ENCODE results near the gene CD300LG. TPM values are rescaled to one million over a fixed set of nuclear protein-coding genes. Genes with fewer than 3 reads are reported as not detected.
"Not testable (repeated sequence)": the region's sequence is repeated elsewhere in the genome, so short reads cannot be mapped to it uniquely, and the experiment has no call there.

CD300LG gene
- total RNA-seq, 1 experiment from 2014 or later: not detected

GRCh38 chr17:43864161-43864984, 17.4 kb downstream of the CD300LG start:
- H3K27ac ChIP-seq (ENCODE audit: low read depth, low read length, poor library complexity, severe bottlenecking): no peak overlapping the region
- H3K36me3 ChIP-seq (ENCODE audit: insufficient read depth, low read length, poor library complexity, severe bottlenecking): no peaks in the 10 kb centered on the region
- H3K4me3 ChIP-seq (ENCODE audit: low read depth, low read length, poor library complexity, severe bottlenecking): no peak overlapping the region
- TF ChIP-seq EZH2 (IDR thresholded peaks at IDR 0.05; ENCODE audit: borderline replicate concordance, low read depth, low read length, poor library complexity, severe bottlenecking) (no peak), CTCF (conservative IDR thresholded peaks at IDR 0.05; ENCODE audit: low read depth, low read length) (no peak)
- no peak for DNase-seq (ENCODE audit: low spot score)
- no peaks in the 10 kb centered on the region for H3K4me1 ChIP-seq (ENCODE audit: insufficient read depth, low read length, poor library complexity, severe bottlenecking)
- BruUV-seq (replicated peaks): no TSS peak
- CTCF ChIA-PET: no interaction called here
- no peaks in the 10 kb centered on the region for H3K27me3 ChIP-seq (replicated peaks; ENCODE audit: insufficient read depth, low read depth, low read length, poor library complexity)
- POLR2A ChIA-PET (ENCODE audit: low non-redundant PET): no interaction called here
- intact Hi-C loops (cut with micrococcal nuclease; ENCODE audit: unreplicated experiment): no loop called here
- H3K9me3 ChIP-seq (ENCODE audit: low read depth, low read length, poor library complexity, severe bottlenecking): no peaks in the 10 kb centered on the region

GRCh38 chr17:43868226-43868994, 21.4 kb downstream of the CD300LG start:
- BruUV-seq (replicated peaks): no TSS peak
- Histone ChIP-seq H3K9me3 (ENCODE audit: low read depth, low read length, poor library complexity, severe bottlenecking) (no peaks in the 10 kb centered on the region), H3K4me3 (ENCODE audit: low read depth, low read length, poor library complexity, severe bottlenecking) (no peak overlapping the region), H3K36me3 (ENCODE audit: insufficient read depth, low read length, poor library complexity, severe bottlenecking) (no peaks in the 10 kb centered on the region), H3K27ac (ENCODE audit: low read depth, low read length, poor library complexity, severe bottlenecking) (no peak overlapping the region), H3K4me1 (ENCODE audit: insufficient read depth, low read length, poor library complexity, severe bottlenecking) (no peaks in the 10 kb centered on the region), H3K27me3 (replicated peaks; ENCODE audit: insufficient read depth, low read depth, low read length, poor library complexity) (no peaks in the 10 kb centered on the region)
- DNase-seq (ENCODE audit: low spot score): no peak
- intact Hi-C loops (cut with micrococcal nuclease; ENCODE audit: unreplicated experiment): no loop called here
- TF ChIP-seq EZH2 (IDR thresholded peaks at IDR 0.05; ENCODE audit: borderline replicate concordance, low read depth, low read length, poor library complexity, severe bottlenecking) (no peak), CTCF (conservative IDR thresholded peaks at IDR 0.05; ENCODE audit: low read depth, low read length) (no peak)
- CTCF ChIA-PET: interaction anchor here (0.7 kb wide), 1 partner anchor 22 kb away, joined by 3 read pairs; no protein-coding TSS in a partner anchor
- POLR2A ChIA-PET (ENCODE audit: low non-redundant PET): no interaction called here

- POLR2A ChIA-PET (ENCODE audit: low non-redundant PET); H3K4me3 ChIP-seq (ENCODE audit: low read depth, low read length, poor library complexity, severe bottlenecking); intact Hi-C loops (cut with micrococcal nuclease; ENCODE audit: unreplicated experiment); H3K27ac ChIP-seq (ENCODE audit: low read depth, low read length, poor library complexity, severe bottlenecking); H3K36me3 ChIP-seq (ENCODE audit: insufficient read depth, low read length, poor library complexity, severe bottlenecking); H3K9me3 ChIP-seq (ENCODE audit: low read depth, low read length, poor library complexity, severe bottlenecking); H3K27me3 ChIP-seq (replicated peaks; ENCODE audit: insufficient read depth, low read depth, low read length, poor library complexity); DNase-seq (ENCODE audit: low spot score); BruUV-seq (replicated peaks); H3K4me1 ChIP-seq (ENCODE audit: insufficient read depth, low read length, poor library complexity, severe bottlenecking): not testable (repeated sequence)
- CTCF ChIA-PET: interaction anchor here (0.6 to 0.7 kb wide), 3 partner anchors 21 to 108 kb away, joined by 3 to 6 read pairs (median 4); no protein-coding TSS in a partner anchor
These were observed 22.1 kb downstream of the CD300LG start for GRCh38 chr17:43869031-43869430.
